ENCODE results near the gene CD248.

DNA sequence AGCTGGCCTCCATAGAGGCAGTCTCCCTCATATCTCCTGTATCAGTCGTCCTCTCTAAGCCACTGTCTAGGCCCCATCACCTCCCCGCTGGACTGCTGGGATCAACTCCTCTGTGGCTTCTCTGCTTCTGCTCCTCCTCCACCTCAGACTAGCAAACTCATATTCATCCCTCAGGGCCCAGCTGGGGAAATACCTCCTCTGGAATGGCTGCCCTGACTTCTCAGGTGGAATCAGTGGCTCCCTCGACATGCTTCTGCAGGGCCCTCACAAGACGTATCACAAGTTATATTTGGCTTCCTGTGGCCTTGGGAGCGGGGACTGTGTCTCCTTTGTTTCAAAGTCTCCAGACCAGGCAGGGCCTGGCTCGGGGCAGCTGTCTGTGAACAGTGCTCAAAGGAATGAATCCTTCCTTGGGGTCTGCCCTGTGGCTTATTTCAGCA, 44.7 kb upstream of the CD248 start:
- TF ChIP-seq, protein P1, sequence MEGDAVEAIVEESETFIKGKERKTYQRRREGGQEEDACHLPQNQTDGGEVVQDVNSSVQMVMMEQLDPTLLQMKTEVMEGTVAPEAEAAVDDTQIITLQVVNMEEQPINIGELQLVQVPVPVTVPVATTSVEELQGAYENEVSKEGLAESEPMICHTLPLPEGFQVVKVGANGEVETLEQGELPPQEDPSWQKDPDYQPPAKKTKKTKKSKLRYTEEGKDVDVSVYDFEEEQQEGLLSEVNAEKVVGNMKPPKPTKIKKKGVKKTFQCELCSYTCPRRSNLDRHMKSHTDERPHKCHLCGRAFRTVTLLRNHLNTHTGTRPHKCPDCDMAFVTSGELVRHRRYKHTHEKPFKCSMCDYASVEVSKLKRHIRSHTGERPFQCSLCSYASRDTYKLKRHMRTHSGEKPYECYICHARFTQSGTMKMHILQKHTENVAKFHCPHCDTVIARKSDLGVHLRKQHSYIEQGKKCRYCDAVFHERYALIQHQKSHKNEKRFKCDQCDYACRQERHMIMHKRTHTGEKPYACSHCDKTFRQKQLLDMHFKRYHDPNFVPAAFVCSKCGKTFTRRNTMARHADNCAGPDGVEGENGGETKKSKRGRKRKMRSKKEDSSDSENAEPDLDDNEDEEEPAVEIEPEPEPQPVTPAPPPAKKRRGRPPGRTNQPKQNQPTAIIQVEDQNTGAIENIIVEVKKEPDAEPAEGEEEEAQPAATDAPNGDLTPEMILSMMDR (IDR thresholded peaks at IDR 0.05) = no peak
- no peak for TF ChIP-seq POLR2A (IDR thresholded peaks at IDR 0.05)
